ENCODE data around the gene RNF145. TPM values are rescaled to one million over a fixed set of nuclear protein-coding genes. Genes with fewer than 3 reads are reported as not detected.
"Not testable (repeated sequence)": the region's sequence is repeated elsewhere in the genome, so short reads cannot be mapped to it uniquely, and the experiment has no call there.

Gene RNF145
- total RNA-seq, 6 experiments from 2014 or later, result 69.8 to 88.1 (median 78.6) TPM

DNA sequence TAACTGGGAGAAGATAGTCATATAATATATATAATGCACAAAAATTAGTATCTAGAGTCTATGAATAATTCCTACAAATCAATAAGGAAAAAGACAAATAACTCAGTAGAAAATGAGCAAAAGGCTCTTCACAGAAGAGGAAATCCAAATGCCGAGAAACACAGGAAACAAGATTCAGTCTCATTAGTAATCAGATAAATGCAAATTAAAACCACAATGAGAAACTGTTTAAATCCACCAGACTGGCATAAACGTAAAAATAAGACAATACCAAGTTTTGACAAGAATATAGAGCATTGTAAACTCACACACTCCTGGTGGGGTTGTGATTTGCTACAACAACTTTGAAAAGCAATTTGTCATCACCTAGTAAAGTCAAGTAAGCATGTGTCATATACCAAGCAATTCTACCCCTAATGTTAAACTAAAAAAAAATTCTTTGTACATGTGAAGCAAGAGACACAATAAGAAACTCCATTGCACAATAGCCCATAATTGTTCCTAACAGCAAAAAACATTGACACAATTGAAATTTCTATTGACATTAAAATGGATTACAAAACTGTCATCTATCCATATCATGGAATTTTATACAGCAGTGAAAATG, 32.7 kb upstream of the RNF145 start:
- Mint-ChIP-seq H3K27me3 (ENCODE audit: insufficient read depth) (no peaks in the 10 kb centered on the region), H3K27ac (no peak overlapping the region), H3K9me3 (no peaks in the 10 kb centered on the region), H3K4me3 (no peak overlapping the region), H3K36me3 (ENCODE audit: low read depth) (no peaks in the 10 kb centered on the region), H3K4me1 (ENCODE audit: low read depth) (peaks cover 38% of the 10 kb centered on the region)
- TF ChIP-seq, protein P1, sequence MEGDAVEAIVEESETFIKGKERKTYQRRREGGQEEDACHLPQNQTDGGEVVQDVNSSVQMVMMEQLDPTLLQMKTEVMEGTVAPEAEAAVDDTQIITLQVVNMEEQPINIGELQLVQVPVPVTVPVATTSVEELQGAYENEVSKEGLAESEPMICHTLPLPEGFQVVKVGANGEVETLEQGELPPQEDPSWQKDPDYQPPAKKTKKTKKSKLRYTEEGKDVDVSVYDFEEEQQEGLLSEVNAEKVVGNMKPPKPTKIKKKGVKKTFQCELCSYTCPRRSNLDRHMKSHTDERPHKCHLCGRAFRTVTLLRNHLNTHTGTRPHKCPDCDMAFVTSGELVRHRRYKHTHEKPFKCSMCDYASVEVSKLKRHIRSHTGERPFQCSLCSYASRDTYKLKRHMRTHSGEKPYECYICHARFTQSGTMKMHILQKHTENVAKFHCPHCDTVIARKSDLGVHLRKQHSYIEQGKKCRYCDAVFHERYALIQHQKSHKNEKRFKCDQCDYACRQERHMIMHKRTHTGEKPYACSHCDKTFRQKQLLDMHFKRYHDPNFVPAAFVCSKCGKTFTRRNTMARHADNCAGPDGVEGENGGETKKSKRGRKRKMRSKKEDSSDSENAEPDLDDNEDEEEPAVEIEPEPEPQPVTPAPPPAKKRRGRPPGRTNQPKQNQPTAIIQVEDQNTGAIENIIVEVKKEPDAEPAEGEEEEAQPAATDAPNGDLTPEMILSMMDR (IDR thresholded peaks at IDR 0.05), result no peak
- peak; percentile 1 for DNase-seq

DNA sequence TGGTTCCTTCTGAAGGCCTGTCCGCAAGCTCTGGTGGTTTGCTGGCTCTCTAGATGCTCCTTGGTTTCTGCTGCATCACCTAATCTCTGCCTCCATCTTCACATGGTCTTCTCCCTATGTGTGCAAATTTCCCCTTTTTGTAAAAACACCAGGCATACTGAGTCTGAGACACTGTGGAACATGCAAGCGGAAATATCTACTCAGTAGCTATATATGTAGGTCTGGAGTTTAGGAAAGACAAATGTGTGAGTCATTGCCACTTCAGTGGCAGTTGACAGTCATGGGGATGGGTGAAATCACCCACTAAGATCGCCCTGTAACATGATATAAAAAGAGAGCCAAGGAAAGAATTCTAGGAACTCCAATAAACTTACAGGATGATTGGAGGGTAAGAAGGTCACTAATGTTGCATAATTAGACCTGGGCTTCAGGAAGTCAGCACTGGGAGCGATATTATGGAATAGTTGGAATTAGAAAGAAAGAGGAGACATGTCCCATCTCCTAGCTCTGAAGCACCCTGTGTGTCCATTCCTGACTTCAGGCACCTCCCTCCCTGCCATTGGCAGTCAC, 31.0 kb upstream of the RNF145 start:
- DNase-seq, result peak; percentile 74
- Mint-ChIP-seq H3K36me3 (ENCODE audit: low read depth) (no peaks in the 10 kb centered on the region), H3K4me1 (ENCODE audit: low read depth) (peaks cover 38% of the 10 kb centered on the region), H3K27me3 (ENCODE audit: insufficient read depth) (no peaks in the 10 kb centered on the region), H3K4me3 (peak overlapping the region; percentile 45), H3K9me3 (no peaks in the 10 kb centered on the region), H3K27ac (peak overlapping the region; percentile 47)
- TF ChIP-seq, protein P1 (IDR thresholded peaks at IDR 0.05), result no peak

DNA sequence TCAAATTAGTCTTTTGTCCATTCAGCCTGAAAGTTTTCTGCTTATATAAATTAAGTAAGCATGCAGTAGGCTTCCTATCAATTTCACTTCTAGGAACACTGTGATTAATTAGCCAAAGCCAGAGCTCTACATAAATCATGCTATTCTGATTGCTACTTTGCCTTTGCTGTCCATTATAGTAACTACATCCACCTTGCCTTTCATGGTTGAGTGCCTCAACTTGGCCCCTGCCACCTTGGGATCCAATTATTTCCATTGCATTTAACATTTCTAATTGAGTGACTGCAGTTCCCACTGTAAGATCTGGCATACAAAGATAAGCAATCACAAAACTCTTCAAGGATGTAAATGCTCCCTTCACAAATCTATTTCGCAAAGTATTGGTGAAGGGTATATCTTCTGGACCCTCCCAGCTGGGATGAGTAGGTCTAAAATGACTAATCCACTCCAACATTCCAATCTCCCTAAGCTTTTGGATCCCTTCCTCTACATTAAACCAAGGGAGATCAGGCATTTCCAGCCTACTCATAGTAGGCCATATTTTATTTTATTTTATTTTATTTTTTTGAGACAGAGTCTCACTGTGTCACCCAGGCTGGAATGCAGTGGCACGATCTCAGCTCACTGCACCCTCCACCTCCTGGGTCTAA, 26.6 kb upstream of the RNF145 start:
- not testable (repeated sequence) for H3K36me3 Mint-ChIP-seq (ENCODE audit: low read depth); H3K4me3 Mint-ChIP-seq; H3K27me3 Mint-ChIP-seq (ENCODE audit: insufficient read depth); H3K27ac Mint-ChIP-seq; DNase-seq; H3K9me3 Mint-ChIP-seq
- H3K4me1 Mint-ChIP-seq (ENCODE audit: low read depth), result peaks cover 16% of the 10 kb centered on the region

DNA sequence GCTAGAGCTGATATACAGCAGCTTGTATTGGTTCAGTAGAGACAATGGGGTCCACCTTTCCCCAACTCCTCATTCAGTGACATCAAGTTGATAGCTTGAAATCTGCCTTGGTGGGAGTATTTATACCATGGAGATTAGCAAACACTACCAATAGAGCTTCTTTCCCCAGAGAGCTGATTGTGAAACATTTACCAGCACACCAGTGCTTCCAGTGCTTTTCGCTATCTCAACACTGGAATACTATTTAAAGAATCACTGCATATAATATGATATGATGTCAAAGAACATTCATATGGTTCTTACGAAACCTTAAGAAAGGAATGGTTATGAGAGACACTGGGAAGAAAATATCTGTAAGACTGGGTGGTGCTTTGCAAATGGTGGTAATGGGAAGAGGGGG, 21.8 kb upstream of the RNF145 start:
- no peaks in the 10 kb centered on the region for H3K9me3 Mint-ChIP-seq
- H3K27ac Mint-ChIP-seq, result no peak overlapping the region
- H3K36me3 Mint-ChIP-seq (ENCODE audit: low read depth), result no peaks in the 10 kb centered on the region
- DNase-seq, result no peak
- peaks cover 7% of the 10 kb centered on the region; the same call in 1 of the 2 replicates for H3K4me1 Mint-ChIP-seq (ENCODE audit: low read depth)
- no peak overlapping the region for H3K4me3 Mint-ChIP-seq
- TF ChIP-seq, protein P1 (IDR thresholded peaks at IDR 0.05), result no peak
- peaks cover 2% of the 10 kb centered on the region; the same call in 1 of the 2 replicates for H3K27me3 Mint-ChIP-seq (ENCODE audit: insufficient read depth)

DNA sequence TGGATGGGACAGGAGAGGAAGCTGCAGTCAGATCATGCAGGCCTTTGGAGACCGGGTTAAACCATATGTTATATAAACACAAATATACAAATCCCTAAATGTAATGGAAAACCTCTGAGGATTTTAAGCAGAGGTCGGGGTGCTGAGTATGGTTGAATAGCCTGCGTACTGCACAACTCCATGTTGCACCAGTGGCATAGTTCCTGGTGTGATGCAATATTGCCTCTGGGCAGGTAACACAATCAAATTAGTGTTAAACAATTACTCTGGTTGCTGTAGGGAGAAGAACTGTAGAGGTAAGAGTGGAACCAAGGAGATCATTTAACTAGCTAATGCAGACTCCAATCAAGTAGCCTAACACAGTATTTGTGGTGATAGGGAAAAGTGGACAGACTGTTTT, 21.3 kb upstream of the RNF145 start:
- H3K27me3 Mint-ChIP-seq (ENCODE audit: insufficient read depth), result peaks cover 2% of the 10 kb centered on the region; the same call in 1 of the 2 replicates
- no peak overlapping the region for H3K4me3 Mint-ChIP-seq

DNA sequence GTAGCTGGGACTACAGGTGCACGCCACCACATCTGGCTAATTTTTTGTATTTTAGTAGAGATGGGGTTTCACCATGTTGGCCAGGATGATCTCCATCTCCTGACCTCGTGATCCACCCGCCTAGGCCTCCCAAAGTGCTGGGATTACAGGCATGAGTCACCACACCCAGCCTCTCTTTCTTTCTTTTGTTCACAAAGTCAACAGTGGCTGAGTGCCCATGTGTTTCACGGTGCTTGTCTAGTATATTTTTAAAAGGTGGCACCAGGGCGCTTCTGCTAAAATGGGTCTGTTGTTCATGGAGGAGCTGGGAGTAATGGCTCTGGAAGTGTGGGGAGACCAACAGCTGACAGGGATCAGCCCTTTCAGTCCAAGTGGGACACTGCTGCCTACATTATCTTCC, 18.7 kb upstream of the RNF145 start:
- DNase-seq; H3K36me3 Mint-ChIP-seq (ENCODE audit: low read depth); H3K4me3 Mint-ChIP-seq; H3K9me3 Mint-ChIP-seq; H3K27ac Mint-ChIP-seq; H3K27me3 Mint-ChIP-seq (ENCODE audit: insufficient read depth); H3K4me1 Mint-ChIP-seq (ENCODE audit: low read depth): not testable (repeated sequence)

More for the DNA sequence above, 21.3 kb upstream of the RNF145 start:
- TF ChIP-seq, protein P1 (IDR thresholded peaks at IDR 0.05), result no peak
- H3K9me3 Mint-ChIP-seq, result no peaks in the 10 kb centered on the region
- no peak for DNase-seq
- H3K36me3 Mint-ChIP-seq (ENCODE audit: low read depth), result no peaks in the 10 kb centered on the region
- H3K27ac Mint-ChIP-seq, result no peak overlapping the region
- H3K4me1 Mint-ChIP-seq (ENCODE audit: low read depth), result peaks cover 7% of the 10 kb centered on the region; the same call in 1 of the 2 replicates

Data from HFFc6 (cell line).